Activated CD8-positive, alpha-beta memory T cell treated with anti-CD3 and anti-CD28 coated beads, Interleukin-2, amount 50 U/mL, for 1 hour (primary cell): ENCODE measurements around the gene RDM1.

Experiments
- DNase-seq: peaks from one replicate; pipeline ENCODE4 v3.0.0-alpha.2; 2020; ENCODE audit errors: extremely low read depth

Gene RDM1

DNA sequence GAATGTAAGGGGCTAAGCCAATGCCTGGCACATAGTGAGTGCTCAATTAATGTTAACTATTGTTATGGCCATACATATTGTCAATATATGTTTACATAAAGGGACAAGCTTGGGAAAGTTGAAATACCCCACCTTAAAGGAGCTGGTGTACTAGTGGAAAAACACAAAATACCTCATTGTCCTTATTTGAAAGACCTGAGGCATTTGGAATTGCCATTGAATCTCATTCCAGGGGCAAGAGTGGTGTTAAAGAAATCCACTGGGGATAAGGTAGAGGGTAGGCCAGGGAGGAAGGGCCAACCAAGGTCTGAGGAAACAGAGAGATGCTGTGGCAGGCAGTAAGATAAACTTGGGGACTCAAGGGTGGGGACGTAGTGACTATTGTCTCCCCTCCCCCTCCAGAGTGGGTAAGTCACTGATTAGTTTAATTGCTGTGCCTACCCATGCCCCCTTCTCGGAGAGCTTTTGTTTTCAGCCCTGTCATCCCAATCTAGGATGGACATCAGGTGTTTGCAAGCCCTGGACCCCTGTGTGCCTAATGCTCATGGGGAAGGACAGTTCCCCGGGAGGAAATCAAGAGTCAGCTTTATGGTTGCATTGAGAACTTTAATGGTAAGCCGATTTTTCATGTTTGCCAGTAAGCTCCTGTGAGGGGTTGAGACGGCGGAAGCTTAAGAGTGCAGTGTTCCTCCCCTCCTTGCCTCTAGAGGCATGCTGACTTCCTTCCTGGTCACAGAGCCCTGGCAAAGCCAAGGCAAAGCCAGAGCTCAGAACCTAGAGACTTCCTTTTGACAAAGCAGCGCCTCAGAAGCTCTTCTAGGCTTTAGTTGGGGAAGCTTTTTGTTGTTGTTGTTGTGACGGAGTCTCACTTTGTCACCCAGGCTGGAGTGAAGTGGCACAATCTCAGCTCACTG is 59.4 kb downstream of the RDM1 start:
- no peak for DNase-seq

DNA sequence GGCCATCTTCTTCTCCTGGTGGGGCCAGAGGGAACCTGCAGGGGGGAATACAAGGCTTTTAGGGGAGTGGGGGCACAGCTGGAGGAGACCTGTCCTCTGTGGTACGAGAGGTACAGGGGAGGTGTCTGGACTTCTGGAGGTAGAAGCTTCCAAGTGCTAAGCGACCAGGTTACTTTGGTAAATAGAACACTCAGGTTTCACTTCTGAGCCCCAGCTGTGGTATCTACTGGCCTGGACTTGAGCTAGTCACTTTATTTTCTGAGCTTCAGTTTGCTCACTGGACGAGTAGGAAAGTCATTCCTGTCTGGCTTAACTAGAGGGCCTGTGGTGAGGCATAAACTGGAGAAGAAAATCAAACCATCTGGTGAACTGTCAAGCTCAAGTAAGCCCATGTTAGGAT is 61.8 kb downstream of the RDM1 start, which contains the start of gene HEATR9:
TSS of gene HEATR9 (minus strand) at position 155 of the 400 bp plus-strand sequence. CDS start at position 6, 149 bp downstream.
- no peak for DNase-seq
